ENCODE measurements around the gene HLA-DMB.

HLA-DMB gene

GRCh38 chr6:32960563-32960962 is 19.7 kb upstream of the HLA-DMB start:
- peaks cover 63% of the 10 kb centered on the region for H3K4me1 ChIP-seq (ENCODE audit: control insufficient read depth, low read length)
- TF ChIP-seq, protein P1, sequence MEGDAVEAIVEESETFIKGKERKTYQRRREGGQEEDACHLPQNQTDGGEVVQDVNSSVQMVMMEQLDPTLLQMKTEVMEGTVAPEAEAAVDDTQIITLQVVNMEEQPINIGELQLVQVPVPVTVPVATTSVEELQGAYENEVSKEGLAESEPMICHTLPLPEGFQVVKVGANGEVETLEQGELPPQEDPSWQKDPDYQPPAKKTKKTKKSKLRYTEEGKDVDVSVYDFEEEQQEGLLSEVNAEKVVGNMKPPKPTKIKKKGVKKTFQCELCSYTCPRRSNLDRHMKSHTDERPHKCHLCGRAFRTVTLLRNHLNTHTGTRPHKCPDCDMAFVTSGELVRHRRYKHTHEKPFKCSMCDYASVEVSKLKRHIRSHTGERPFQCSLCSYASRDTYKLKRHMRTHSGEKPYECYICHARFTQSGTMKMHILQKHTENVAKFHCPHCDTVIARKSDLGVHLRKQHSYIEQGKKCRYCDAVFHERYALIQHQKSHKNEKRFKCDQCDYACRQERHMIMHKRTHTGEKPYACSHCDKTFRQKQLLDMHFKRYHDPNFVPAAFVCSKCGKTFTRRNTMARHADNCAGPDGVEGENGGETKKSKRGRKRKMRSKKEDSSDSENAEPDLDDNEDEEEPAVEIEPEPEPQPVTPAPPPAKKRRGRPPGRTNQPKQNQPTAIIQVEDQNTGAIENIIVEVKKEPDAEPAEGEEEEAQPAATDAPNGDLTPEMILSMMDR (IDR thresholded peaks at IDR 0.05; ENCODE audit: low read depth, low read length, poor library complexity, severe bottlenecking): no peak
- TF ChIP-seq EZH2phosphoT487 (IDR thresholded peaks at IDR 0.05; ENCODE audit: borderline replicate concordance, low read length): no peak
- no peak overlapping the region for H3K4me3 ChIP-seq (ENCODE audit: low read length)
- no peak overlapping the region for H3K27ac ChIP-seq (ENCODE audit: low read depth, low read length)
- no peaks in the 10 kb centered on the region for H3K9me2 ChIP-seq (replicated peaks; ENCODE audit: control insufficient read depth, low read length)
- H4K20me1 ChIP-seq (ENCODE audit: control insufficient read depth, insufficient read depth, low read depth, low read length): no peaks in the 10 kb centered on the region
- no peaks in the 10 kb centered on the region for H3K27me3 ChIP-seq (ENCODE audit: control insufficient read depth, low read length)
- H3F3A ChIP-seq (ENCODE audit: control insufficient read depth, insufficient read depth): peaks cover 37% of the 10 kb centered on the region
- peaks cover 29% of the 10 kb centered on the region for H3K79me2 ChIP-seq (ENCODE audit: control insufficient read depth, low read length)
- H3K4me2 ChIP-seq (ENCODE audit: low read length): no peak overlapping the region
- peaks cover 4% of the 10 kb centered on the region for H3K36me3 ChIP-seq (ENCODE audit: control insufficient read depth, low read length)
- H3K9me3 ChIP-seq (ENCODE audit: control insufficient read depth, insufficient read depth, low read length): peaks cover 3% of the 10 kb centered on the region; the same call in 1 of the 2 replicates

- no peaks in the 10 kb centered on the region; the same call in 1 of the 2 replicates for H3K36me3 ChIP-seq (ENCODE audit: control insufficient read depth, low read length)
- no peaks in the 10 kb centered on the region for H4K20me1 ChIP-seq (ENCODE audit: control insufficient read depth, insufficient read depth, low read depth, low read length)
- H3K4me1 ChIP-seq (ENCODE audit: control insufficient read depth, low read length): peaks cover 57% of the 10 kb centered on the region
- H3K4me2 ChIP-seq (ENCODE audit: low read length): peak overlapping the region; percentile 90
- H3K27ac ChIP-seq (ENCODE audit: low read depth, low read length): peak overlapping the region; percentile 84
- H3K79me2 ChIP-seq (ENCODE audit: control insufficient read depth, low read length): peaks cover 27% of the 10 kb centered on the region
- TF ChIP-seq, protein P1 (IDR thresholded peaks at IDR 0.05; ENCODE audit: low read depth, low read length, poor library complexity, severe bottlenecking): no peak
- TF ChIP-seq EZH2phosphoT487 (IDR thresholded peaks at IDR 0.05; ENCODE audit: borderline replicate concordance, low read length): no peak
- H3K9me2 ChIP-seq (replicated peaks; ENCODE audit: control insufficient read depth, low read length): no peaks in the 10 kb centered on the region
- no peaks in the 10 kb centered on the region for H3K27me3 ChIP-seq (ENCODE audit: control insufficient read depth, low read length)
- no peaks in the 10 kb centered on the region for H3K9me3 ChIP-seq (ENCODE audit: control insufficient read depth, insufficient read depth, low read length)
- H3F3A ChIP-seq (ENCODE audit: control insufficient read depth, insufficient read depth): peaks cover 30% of the 10 kb centered on the region
- H3K4me3 ChIP-seq (ENCODE audit: low read length): peak overlapping the region; percentile 57
These were observed 15.3 kb upstream of the HLA-DMB start for GRCh38 chr6:32956176-32956575.

DNA sequence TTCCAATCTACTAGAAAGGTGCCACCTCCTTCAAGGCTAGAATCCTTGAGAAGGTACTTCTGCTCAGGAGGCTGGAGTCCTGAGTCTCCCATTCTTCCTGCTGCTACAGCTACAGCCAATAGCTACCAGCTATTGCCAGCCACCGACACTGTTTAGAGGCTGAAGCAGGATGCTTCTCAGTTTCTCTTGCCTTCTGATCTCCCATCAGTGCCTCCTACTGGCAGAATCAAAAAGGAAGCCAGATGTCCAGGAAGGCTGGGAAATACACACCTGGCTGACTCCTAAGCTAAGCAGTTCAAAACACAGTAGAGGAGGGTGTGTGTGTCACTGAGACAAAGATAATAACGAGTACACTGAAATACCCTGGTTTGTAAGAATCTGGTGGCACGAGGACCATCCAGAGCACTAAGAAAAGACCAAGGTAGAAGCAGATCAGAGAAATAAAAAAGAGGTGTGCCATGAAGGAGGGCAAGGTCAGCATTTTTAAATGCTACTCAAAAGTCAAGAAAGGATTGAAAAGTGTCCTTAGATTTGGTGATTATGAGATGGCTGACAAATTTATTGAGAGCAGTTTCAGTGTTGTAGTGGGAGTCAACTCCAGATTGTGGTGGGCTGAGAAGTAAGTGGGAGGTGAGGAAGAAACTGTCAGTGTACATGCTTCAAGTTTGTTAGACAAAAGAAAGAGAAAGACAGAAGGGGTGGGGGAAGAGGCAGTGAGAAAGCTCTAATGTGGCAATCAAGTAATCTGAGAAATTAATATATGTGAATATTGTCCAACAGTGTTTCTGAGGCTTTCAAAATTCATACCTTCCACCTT is 14.4 kb upstream of the HLA-DMB start:
- Histone ChIP-seq H3K79me2 (ENCODE audit: control insufficient read depth, low read length) (peaks cover 31% of the 10 kb centered on the region), H4K20me1 (ENCODE audit: control insufficient read depth, insufficient read depth, low read depth, low read length) (no peaks in the 10 kb centered on the region)

More for the DNA sequence above, 14.4 kb upstream of the HLA-DMB start:
- peak overlapping the region; percentile 57 for H3K4me3 ChIP-seq (ENCODE audit: low read length)
- no peaks in the 10 kb centered on the region for H3K9me2 ChIP-seq (replicated peaks; ENCODE audit: control insufficient read depth, low read length)
- H3F3A ChIP-seq (ENCODE audit: control insufficient read depth, insufficient read depth): peaks cover 30% of the 10 kb centered on the region
- no peaks in the 10 kb centered on the region for H3K27me3 ChIP-seq (ENCODE audit: control insufficient read depth, low read length)
- H3K27ac ChIP-seq (ENCODE audit: low read depth, low read length): peak overlapping the region; percentile 84
- no peaks in the 10 kb centered on the region for H3K9me3 ChIP-seq (ENCODE audit: control insufficient read depth, insufficient read depth, low read length)
- TF ChIP-seq EZH2phosphoT487 (IDR thresholded peaks at IDR 0.05; ENCODE audit: borderline replicate concordance, low read length): no peak
- TF ChIP-seq, protein P1 (IDR thresholded peaks at IDR 0.05; ENCODE audit: low read depth, low read length, poor library complexity, severe bottlenecking): peak; percentile 81
- peak overlapping the region; percentile 90 for H3K4me2 ChIP-seq (ENCODE audit: low read length)
- peaks cover 67% of the 10 kb centered on the region for H3K4me1 ChIP-seq (ENCODE audit: control insufficient read depth, low read length)
- H3K36me3 ChIP-seq (ENCODE audit: control insufficient read depth, low read length): peaks cover 4% of the 10 kb centered on the region

Measured in DOHH2 (cell line).